Measurements from ENCODE around the gene DNAJC4.

The DNAJC4 gene

GRCh38 chr11:64230171-64230984 lies at the start of gene DNAJC4:
Gene DNAJC4 (plus strand): TSS chr11:64230548. CDS start chr11:64230855, 307 bp downstream.
- DNase-seq, result peak; percentile 61

GRCh38 chr11:64180891-64181290 lies 49.5 kb upstream of the DNAJC4 start:
- no peak for DNase-seq

GRCh38 chr11:64181506-64182411 lies 48.6 kb upstream of the DNAJC4 start:
- DNase-seq, result peak; percentile 39

- DNase-seq, result no peak
These were observed 46.5 kb upstream of the DNAJC4 start for GRCh38 chr11:64183890-64184289.

- no peak for DNase-seq
These were observed 45.1 kb upstream of the DNAJC4 start for GRCh38 chr11:64185175-64185692.

- peak; percentile 99 for DNase-seq
These were observed 44.5 kb upstream of the DNAJC4 start, which contains the start of gene STIP1 for GRCh38 chr11:64185693-64186491. Gene STIP1 (plus strand): TSS chr11:64186171. CDS start chr11:64186262, 91 bp downstream.

- DNase-seq, result no peak
These were observed 43.7 kb upstream of the DNAJC4 start for GRCh38 chr11:64186492-64187165.

- no peak for DNase-seq
These were observed 37.9 kb upstream of the DNAJC4 start for GRCh38 chr11:64192434-64192833.

GRCh38 chr11:64196626-64197025 lies 33.7 kb upstream of the DNAJC4 start:
- no peak for DNase-seq

GRCh38 chr11:64198511-64198910 lies 31.8 kb upstream of the DNAJC4 start:
- DNase-seq, result no peak

- DNase-seq, result no peak
These were observed 28.8 kb upstream of the DNAJC4 start for GRCh38 chr11:64201543-64201942.

- DNase-seq, result no peak
These were observed 27.4 kb upstream of the DNAJC4 start for GRCh38 chr11:64202992-64203391.

GRCh38 chr11:64203421-64204079 lies 26.8 kb upstream of the DNAJC4 start:
- DNase-seq, result no peak

- no peak for DNase-seq
These were observed 26.3 kb upstream of the DNAJC4 start for GRCh38 chr11:64204080-64204440.

GRCh38 chr11:64204464-64204989 lies 25.8 kb upstream of the DNAJC4 start:
- peak; percentile 75 for DNase-seq

- DNase-seq, result no peak
These were observed 23.7 kb upstream of the DNAJC4 start, which contains the start of gene FERMT3 for GRCh38 chr11:64206457-64207255. Gene FERMT3 (plus strand): TSS chr11:64206721. CDS start chr11:64207365, 644 bp downstream.

GRCh38 chr11:64207256-64208085 lies 22.9 kb upstream of the DNAJC4 start:
- no peak for DNase-seq

- DNase-seq, result no peak
These were observed 22.1 kb upstream of the DNAJC4 start for GRCh38 chr11:64208086-64208795.
